HFF-Myc (cell line): ENCODE results near the gene CCL17.

ENCODE experiments used
- DNase-seq: peaks from one replicate; pipeline ENCODE4 v3.0.0-alpha.2; 2011; ENCODE audit warnings: low read depth; ENCODE audit errors: extremely low read depth
- H3K4me3 ChIP-seq: replicated peaks from 2 replicates; pipeline ENCODE4 v1.5.1; 2011; ENCODE audit warnings: low read depth, mild to moderate bottlenecking, control low read depth, low read length
- CTCF ChIP-seq: IDR thresholded peaks from 2 replicates; pipeline ENCODE4 v1.5.1; 2012; ENCODE audit warnings: mild to moderate bottlenecking, low read depth, low read length, control low read depth; ENCODE audit errors: missing control alignments

The CCL17 gene

GRCh38 chr16:57360321-57360935 is 44.1 kb upstream of the CCL17 start:
- H3K4me3 ChIP-seq, result no peak overlapping the region
- DNase-seq, result no peak
- TF ChIP-seq CTCF, result no peak

- no peak overlapping the region for H3K4me3 ChIP-seq
- TF ChIP-seq CTCF, result no peak
Observed at GRCh38 chr16:57361404-57361803, 43.2 kb upstream of the CCL17 start.

GRCh38 chr16:57364143-57364542 is 40.4 kb upstream of the CCL17 start:
- no peak for TF ChIP-seq CTCF
- H3K4me3 ChIP-seq, result no peak overlapping the region
- no peak for DNase-seq

More at GRCh38 chr16:57361404-57361803, 43.2 kb upstream of the CCL17 start:
- DNase-seq, result no peak

GRCh38 chr16:57366544-57367040 is 38.0 kb upstream of the CCL17 start:
- DNase-seq, result no peak
- no peak for TF ChIP-seq CTCF
- H3K4me3 ChIP-seq, result no peak overlapping the region

GRCh38 chr16:57367116-57367752 is 37.3 kb upstream of the CCL17 start:
- TF ChIP-seq CTCF, result no peak
- DNase-seq, result no peak
- H3K4me3 ChIP-seq, result no peak overlapping the region

GRCh38 chr16:57371494-57372371 is 32.8 kb upstream of the CCL17 start:
- DNase-seq, result no peak
- H3K4me3 ChIP-seq, result no peak overlapping the region
- TF ChIP-seq CTCF, result no peak
